T-helper 2 cell treated with Interferon-gamma antibody and Interleukin-4, amounts not matched to agents 100 ng/mL and 5 ng/mL, for 36 hours (primary cell): ENCODE measurements around the gene ARHGEF12. TPM values are rescaled to one million over a fixed set of nuclear protein-coding genes. Genes with fewer than 3 reads are reported as not detected.

ENCODE experiments used
- intact Hi-C: fragments of 100-400 bp; cut with micrococcal nuclease; formaldehyde crosslinking; loops from one replicate; pipeline ENCODE4 v1.15.1; 2023
- total RNA-seq: library from RNA; stranded (reverse); gene quantifications from 2 replicates; pipeline ENCODE4 v1.2.3, GENCODE V29; 2022

Gene ARHGEF12
- total RNA-seq, 1 donor from 2014 or later = 9.6 TPM

DNA sequence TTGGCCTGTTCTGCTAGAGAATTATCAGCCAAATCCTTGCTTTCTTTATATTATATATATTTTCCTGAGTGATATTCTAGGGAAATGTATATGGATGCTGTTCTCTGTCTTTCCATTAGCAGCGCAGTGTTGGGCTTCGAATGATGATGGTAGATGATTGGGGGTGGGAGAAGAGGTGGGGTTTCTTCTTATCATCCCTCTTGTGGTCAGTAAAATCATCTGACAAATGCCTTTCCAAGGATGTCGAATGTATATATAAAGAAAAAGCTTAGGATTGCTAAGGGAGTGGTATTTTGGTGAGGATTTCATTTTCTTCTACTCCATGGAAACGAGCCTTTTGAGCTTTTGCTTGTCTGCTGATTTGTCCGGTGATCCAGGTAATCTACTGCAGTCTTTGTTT lies 48.9 kb downstream of the ARHGEF12 start:
- intact Hi-C loops = no loop called here

DNA sequence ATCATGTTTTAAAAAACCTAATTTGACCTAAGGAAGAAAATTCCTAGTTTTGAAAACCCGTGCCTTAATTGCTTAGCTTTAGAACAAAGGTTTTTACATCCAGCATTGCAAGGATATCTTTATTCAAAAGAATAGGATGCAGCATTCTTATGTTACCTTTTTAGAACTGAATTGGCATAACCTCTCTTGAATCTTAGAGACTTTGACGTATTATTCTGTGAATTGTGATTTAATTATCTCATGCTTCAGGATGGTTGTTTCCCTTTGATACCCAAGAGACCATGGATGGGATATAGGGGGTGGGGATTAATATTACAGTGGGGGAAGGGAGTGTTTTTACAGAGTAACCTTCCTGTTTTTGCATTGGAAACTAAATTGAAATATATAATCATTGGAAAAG lies 49.4 kb downstream of the ARHGEF12 start:
- intact Hi-C loops = no loop called here

DNA sequence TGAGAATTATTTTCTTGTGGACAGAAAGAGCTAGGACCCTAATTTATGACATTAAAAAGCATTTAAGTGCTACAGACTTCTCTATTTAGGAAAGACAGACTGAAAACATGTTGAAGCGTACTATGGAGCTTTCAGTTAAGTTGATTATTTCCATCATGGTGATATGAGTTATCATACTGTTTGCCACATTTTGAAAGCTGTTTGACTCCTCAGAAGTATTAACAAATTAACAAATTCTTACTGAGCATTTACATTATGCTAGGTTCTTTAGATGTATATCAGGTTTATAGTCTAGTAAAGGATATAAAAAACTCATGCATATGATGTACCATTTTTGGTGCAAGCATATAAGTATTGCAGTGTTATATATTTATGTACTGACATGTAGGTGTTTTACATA lies 50.1 kb downstream of the ARHGEF12 start:
- intact Hi-C loops = no loop called here

DNA sequence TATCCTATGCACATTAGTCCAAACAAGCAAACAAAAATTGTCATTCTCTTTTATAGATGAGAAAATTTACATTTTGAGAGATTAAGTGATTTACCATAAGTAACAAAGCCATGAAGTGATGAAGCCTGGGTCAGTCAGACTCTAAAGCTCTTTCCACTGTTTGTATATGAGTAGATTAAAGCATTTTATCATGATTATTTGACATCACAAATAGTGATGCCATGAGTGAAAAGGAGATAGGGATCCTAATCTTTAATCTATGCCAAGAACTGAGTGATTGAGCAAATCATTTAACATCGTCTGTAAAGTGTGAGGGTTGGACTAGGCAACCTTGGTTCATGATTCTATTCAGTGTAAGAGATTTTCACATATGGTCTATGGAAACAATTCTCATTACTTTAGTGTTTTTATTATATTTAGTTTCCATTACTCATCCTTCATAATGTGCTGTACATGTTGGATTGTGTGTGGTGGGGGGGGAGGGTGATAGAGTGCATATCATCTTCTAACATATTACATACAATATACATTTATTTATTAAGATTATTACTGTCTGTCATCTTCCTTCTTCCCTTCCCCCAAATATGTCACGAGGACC lies 50.7 kb downstream of the ARHGEF12 start:
- intact Hi-C loops = no loop called here

DNA sequence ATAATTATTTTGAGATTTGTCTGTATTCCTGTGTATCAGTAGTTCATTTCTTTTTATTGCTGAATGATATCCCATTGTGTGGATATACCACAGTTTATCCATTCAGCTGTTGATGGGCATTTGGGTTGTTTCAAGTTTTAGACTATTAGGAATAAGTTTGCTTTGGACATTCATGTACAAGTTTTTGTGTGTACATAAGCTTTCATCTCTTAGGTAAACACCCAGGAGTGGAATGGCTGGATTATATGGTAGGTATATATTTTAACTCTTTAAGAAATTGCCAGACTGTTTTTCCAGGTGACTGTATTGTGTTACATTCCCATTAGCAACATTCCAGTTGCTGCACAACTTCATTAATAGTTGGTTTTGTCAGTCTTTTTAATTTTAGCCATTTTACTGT lies 52.0 kb downstream of the ARHGEF12 start:
- intact Hi-C loops = no loop called here

DNA sequence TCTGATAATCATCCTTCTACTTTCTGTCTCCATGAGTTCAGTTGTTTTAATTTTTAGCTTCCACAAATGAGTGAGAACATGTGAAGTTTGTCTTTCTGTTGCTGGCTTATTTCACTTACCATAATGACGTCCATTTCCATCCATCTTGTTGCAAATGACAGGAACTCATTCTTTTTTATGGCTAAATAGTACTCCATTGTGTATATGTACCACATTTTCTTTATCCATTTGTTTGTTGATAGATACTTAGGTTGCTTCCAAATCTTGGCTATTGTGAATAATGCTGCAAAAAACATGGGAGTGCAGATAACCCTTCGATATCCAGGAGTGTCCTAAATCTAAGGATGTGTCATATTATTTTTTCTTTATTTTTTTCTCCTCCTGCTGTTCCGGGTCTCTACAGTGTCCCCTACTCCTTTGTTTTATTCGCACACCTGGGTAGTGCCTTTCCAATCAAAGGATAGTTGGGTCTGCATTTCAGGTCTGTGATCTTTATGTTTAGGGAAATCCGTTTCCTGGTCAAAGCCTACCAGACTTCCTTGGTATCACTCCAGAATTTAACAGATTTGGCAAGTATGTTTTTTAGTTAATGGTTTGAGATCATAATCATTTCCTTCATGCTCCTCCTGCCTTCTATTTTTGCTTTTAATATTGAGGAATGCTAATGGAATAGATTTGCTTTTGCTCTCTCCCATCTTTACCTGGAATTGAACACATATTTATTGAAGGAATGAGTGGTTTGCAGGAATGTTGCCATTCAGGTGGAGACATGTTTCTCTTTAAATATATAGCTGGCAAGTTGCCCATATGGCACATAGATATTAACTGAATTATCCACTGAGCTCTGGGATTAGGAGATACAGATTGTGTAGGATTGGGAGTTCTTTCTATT lies 53.7 kb downstream of the ARHGEF12 start:
- intact Hi-C loops = no loop called here

DNA sequence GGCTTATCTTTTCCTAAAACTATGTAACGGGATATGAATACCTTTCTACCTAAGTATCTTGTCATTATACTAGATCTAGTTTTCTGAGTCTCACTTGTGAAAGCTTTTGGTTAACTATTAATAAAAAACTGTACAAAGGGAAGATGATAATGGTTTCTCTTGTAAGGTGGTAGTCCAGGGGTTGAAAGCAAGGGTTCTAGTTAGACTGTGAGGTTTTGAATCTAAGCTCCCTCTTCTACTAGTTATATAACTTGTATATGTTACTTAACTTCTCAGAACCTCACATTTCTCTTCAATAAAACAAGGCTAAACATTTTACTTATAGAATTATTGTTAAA lies 54.3 kb downstream of the ARHGEF12 start:
- intact Hi-C loops = no loop called here

DNA sequence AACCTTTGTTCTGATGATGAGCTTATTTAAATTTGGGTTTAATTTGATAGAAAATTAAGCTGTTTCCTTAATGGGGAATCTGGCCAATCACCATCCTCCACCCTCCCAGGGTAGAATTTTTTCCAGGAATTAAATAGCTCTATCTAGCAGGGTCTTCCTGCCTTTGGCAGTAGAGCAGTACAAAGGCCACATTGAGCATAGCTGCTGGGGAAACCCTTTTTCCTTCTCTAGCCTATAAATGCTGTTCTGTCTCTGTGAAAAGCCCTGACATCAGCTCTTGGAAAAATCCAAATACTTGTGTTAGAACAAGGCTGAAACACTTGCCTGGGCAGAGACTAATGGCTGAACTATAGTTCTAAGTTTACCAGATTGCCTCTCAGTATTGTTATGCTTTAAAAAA lies 55.1 kb downstream of the ARHGEF12 start:
- intact Hi-C loops = no loop called here

DNA sequence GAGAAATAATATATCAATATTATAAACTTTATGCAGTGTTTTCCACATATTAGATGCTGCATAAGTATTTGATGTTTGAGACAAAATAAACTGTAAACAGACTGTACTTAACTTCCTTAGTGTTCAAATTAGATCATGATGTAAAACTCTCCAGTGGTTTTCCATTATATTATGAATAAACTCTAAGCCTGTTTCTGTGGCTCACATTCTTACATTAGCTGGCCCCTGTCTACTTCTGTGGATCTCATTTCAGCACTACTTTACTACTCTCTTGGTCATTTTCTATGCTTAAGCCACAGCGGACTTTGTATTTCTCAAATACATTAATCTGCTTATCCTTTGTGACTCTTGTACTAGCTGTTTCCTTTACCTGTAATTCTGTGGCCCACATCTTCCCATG lies 55.6 kb downstream of the ARHGEF12 start:
- intact Hi-C loops = no loop called here

DNA sequence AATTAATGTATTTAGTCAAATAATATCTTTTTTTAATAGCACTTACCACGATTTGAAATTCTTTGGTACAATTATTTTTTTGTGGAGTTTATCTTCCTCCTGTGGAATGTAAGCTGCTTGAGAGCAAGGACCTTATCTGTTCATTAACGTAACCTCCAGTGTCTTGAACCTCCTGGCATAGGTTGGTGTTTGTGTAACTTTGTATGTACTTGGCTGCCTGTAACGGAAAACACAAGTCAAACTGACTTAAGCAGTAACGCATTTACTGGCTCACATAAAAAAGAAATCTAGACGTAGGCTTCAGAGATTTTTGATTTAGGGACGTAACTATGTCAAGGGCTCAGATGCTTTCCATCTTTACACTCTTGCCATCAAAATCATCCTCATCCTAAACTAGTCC lies 56.1 kb downstream of the ARHGEF12 start:
- intact Hi-C loops = no loop called here

DNA sequence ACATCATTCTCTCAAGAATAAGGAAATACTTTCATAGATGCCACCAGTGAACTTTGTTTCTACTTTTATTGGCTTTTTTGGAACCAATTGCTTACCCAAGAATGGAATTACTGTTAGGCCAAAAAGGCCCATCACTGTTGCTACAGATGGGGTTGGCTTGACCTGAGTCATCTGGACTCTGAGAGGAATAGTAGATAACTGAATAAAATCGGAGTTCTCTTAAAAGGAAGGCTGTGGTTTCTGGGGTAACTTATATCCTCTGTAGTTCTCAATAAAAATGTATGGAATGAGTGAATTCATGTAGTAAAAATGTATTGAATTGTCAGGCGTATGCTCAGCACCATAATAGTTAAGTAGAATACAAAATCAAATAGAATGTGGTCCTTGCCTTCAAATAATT lies 56.6 kb downstream of the ARHGEF12 start:
- intact Hi-C loops = no loop called here

DNA sequence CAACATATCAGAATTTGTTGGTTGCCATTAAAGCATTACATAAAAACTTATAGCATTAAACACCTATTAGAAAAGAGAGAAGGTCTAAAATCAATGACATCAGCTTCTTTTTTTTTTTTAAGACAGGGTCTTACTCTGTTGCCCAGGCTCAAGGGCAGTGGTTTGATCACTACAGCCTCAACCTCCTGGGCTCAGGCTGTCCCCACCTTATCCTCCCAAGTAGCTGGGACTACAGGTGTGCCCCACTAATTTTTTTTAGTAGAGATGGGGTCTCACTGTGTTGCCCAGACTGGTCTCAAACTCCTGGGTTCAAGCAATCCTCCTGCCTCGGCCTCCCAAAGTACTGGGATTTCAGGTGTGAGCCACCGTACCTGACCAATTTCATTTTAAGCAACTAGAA lies 57.9 kb downstream of the ARHGEF12 start:
- intact Hi-C loops = no loop called here

DNA sequence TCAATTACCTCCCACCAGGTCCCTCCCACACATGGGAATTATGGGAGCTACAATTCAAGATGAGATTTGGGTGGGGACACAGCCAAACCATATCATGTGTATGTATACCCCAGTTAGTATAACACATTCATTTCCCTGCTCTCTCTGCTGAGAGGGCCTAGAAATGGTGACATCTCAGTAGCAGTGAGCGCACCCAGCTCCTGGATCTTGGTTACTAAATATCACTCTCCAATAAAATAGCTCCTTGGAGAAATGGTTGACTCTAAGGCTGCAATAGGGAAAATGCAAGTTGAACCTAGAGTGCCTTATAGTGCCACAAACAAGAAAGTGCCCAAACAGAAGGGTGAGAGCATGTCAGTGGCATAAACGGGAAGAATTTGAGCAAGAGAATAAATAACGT lies 59.6 kb downstream of the ARHGEF12 start:
- intact Hi-C loops = no loop called here

DNA sequence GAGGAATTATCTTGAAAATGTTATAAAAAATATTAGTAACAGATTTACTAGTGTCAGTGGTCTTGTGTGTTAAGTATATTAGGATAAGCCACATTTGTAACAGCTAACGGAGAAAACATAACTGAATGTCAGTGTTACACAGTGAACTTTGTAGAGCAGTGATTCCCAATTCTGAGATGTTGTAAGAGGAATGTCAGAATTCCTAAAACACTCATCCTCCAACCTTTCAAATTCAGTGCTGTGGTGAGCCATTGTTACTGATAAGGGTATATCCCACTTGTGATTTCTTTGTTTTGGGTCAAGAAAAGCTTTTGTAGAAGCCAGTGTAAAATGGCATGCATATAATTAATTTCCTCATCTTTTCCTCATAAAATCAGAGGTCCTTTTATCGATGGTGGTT lies 61.9 kb downstream of the ARHGEF12 start:
- intact Hi-C loops = no loop called here

DNA sequence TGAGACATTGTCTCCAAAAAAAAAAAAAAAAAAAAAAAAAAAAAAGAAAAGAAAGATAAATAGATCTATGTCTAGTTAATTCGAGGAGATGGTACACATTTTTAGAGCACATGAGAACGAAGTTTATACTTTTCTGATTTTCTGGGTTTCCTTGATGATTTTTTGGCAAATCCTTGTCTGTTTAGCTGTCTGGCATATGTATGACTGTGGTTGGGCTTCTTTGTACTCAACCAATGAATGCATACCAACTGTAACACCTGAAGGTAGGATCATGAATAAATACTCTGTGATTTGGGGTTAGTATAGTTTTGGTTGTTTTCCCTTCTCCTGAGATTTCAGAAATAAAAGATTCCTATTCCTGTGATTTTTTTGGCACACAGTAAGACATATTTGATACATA lies 63.1 kb downstream of the ARHGEF12 start:
- intact Hi-C loops = no loop called here

DNA sequence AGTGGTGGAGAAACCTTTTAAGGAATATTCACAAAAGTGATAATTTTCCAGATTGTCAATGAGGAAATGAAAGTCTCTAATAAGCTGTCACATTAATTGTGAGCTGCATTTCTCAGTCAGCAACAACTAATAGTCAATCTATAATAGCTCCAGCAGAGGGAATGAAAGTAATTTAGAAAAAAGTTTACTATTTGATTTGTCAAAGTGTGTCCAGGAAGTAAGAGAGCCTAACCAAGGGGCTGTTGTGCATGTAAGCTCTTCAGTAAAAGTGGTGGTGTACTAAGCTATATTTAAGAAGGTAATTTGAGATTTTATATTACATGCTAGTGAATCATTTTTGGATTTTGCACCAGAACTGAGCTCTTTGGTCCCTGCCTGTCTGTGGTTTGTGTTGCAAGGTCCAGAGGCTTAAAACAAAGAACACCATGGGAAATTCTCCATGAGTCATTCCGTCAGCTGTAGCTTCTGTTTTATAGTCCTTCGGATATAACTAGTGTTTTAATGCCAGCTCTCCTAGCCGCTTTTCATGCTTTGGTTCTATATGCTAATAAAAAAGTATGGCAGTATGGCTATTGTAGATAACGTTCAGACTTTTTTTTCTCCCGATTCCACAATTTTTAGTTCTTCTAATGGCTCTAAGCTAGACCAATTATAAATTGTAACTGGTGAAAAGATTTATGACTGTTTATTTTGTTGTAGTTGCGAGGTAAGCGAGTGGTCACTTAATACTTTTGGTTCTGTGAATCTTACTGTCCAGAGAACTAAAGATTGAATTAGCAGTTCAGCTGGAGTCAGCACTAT lies 64.6 kb downstream of the ARHGEF12 start:
- intact Hi-C loops = no loop called here

DNA sequence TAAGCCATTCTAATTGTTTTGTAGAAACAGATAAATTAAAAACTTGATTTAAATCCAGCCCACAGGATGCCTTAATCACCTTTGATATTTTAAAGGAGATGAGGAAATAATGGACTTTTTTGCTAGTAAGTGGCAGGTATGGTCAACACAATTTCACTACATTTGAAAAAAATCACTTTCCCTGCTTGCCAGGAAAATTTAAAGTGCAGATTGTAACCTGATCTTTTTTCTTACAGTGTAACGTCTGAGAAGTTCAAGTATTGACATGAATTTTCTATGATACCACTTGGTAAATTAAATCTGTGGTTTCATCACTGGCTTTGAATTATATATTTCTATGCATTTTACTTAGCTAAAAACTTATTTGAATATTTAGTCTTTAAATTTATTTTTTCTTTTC lies 65.3 kb downstream of the ARHGEF12 start:
- intact Hi-C loops = no loop called here

DNA sequence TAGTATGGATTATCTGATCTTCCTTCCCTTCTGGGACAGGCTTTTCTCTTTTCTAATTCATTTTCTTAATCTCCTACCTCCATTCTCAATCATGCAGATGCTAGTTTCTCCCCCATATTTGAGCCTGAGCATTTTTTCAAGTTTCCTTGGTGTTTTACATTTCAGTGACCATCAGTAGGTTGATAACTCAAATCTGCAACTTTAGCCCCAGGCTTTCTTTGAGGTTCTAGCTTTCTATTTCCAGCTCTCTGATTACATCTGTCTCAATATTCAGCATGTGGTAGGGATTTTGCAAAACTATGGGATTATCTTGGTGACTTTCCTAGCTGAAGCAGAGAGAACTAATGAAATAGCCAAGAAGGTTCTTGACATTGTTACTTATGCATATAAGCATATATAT lies 67.8 kb downstream of the ARHGEF12 start:
- intact Hi-C loops = no loop called here

DNA sequence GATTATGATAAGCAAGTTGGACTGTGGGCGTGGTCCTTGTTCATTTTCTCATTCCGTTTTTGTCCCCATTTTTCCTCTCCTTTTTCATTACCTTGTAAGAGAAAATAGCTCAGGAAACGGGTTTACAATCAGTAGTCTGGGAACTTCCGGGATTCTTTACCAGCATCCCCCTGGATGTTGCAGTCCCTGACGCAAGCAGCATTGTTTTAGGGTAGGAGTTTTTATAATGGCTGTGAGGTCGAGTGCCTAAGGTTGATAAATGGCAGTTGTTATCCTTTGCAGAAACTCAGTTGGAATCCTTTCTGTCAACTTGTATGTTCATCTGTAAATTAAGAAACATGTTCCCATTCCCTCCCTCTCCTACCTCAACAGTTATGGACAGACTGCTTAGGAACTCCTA lies 68.3 kb downstream of the ARHGEF12 start:
- intact Hi-C loops = no loop called here

DNA sequence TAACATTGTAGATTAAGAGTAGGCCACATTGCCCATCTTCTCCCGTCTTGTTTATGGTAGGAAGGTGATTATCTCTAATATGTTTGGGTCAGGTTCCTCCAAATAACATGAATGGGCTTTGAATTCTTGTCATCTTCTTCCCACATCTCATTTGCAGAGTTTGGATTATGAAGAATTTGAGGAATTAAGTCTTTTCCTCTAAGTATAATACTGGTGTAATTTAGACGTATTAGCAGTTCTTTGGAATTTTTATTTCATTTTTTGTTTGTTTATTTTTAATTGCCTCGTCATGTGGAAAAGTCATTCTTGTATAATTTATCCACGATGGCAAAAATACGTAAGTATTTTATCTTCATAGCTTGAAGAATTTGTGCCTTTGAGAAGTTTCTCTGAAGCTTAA lies 73.4 kb downstream of the ARHGEF12 start:
- intact Hi-C loops = no loop called here

DNA sequence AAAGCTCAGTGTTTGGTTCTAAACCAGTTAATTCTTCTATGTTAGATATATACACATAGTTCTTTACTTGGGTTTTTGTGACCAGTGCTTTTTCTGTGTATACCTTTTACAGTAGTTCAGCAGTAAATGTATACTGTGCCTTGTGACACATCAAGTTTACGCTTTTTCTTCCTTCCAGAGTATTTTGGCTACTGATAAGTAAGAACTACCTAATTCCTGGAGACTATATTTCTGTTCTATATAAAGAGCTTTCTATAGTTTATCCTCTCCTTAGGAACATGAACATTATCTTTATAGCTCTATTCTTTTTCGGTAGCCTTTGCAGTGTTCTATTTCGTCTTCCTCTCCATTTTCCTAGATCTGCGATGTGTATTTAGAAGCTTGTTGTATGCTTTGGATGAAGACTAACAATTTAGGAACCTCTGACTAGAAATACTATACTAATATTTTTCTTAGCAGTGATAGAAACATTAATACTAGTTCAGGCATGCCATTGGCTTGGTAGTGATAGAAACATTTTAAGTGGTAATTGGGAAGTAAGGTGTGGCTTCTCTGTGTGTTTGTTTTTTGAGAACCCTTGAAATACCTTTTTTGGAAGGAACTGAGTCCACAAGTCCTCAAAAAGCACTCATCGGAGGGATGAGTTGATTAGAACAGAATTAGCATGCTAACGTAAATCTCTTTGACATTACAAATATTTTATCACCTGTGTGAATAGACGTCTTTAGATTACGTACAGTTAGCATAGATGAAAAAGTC lies 74.6 kb downstream of the ARHGEF12 start:
- intact Hi-C loops = no loop called here

DNA sequence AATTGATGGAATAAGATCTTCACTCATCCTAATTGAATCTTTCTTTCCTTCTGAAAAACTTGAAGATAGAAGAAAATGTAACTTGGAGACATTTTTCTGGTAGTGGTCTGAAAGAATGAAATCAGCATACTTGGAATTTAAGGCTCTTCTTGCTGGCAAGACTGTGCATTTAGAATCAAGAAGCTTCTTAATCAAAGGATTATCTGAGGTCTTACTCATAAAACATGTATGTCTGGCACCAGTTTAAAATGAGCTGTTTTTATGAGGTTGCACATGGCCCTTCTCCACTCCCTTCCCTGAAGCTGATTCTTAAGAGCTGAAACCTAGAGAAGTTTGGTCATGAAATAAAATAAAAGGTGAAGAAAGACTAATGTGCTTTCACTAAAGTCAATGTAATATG lies 77.3 kb downstream of the ARHGEF12 start:
- intact Hi-C loops = no loop called here
